Uterine smooth muscle cell (primary cell): ENCODE measurements around the gene ACSL3. TPM values are rescaled to one million over a fixed set of nuclear protein-coding genes. Genes with fewer than 3 reads are reported as not detected.

Experiments used
- total RNA-seq: library from RNA; depleted of rRNA; stranded (reverse); fragments of >200 nt; gene quantifications from 2 replicates; pipeline ENCODE4 v1.2.3, GENCODE V29; 2014

ACSL3 gene
- 215 and 222 TPM in 2 replicates for total RNA-seq

DNA sequence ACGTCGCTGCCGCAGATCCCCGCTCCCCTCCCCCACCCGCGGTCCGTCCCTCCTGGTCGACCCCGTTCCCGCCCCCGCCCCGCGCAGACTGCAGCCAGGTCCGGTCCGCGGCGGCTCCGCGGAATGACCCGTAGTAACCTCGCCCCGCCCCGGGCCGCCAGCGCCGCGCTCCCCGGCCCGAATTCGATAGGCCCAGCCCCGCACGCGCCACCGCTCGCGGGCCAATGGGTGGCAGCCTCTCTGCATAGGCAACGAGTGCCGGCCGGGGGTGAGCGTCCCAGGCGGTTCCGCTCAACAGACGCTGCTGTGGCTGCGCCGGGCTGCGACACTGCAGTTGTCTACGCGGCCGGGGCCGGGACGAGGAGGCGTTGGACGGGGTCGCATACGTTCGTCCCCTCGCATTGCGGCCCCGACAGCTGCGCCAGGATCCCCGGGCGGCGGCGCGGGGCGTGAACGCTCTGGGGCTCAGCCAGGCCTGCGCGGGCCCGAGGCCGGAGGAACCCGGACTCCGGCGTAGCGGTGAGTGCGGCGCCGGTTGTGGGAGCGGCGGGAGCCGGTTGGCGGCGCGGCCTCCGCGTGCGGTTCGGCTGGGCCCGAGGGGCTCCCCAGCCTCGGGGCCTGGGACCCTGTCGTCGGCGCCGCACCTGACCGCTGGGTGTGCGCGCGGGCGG is at the start of gene ACSL3:
TSS of gene ACSL3 (plus strand) at position 297 of the 671 bp plus-strand sequence. CDS start 47,737 bp downstream, outside the sequence.

Other genes starting within 250 kb of the ACSL3 start
- 10.7 and 23.4 TPM in 2 replicates for gene FARSB, start 204.9 kb upstream of the ACSL3 start, total RNA-seq
- gene MOGAT1, start 189.4 kb upstream of the ACSL3 start, total RNA-seq, result not detected in 2 replicates
- gene KCNE4, start 191.2 kb downstream of the ACSL3 start, total RNA-seq, result 12.6 and 13.9 TPM in 2 replicates